D721Med (cell line): ENCODE data around the gene SYNE1.

Experiments
- DNase-seq: peaks from one replicate; pipeline ENCODE4 v3.0.0; 2011; ENCODE audit warnings: low spot score; ENCODE audit not compliant: insufficient read length
- FAIRE-seq: peaks from 2 replicates; lab custom pipeline; 2011; peaks lifted over from hg19 to GRCh38; lab: Jason Lieb, UNC
- CTCF ChIP-seq: IDR thresholded peaks from 2 replicates; pipeline ENCODE4 v1.5.1; 2012; ENCODE audit warnings: mild to moderate bottlenecking, control low read depth; ENCODE audit not compliant: insufficient read depth; ENCODE audit errors: missing control alignments

SYNE1 gene

DNA sequence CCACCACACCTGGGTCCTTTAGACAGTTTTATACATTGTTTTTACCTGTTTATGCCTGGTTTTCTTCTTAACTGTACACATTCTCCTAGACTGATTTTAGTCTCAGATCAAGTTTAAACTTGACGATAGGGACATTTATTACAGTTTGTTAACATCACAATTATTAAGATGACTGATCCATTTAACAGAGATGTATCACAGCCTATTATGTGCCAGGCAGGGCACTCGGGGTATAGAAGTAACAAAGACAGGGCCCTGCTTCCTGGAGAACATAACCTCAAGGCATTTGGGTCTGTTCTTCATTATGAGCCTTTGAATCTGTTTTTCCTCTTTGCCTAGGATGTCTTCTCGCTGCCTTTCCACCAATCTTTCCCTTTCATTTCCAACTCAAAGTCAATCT is 449.2 kb downstream of the SYNE1 start:
- TF ChIP-seq CTCF = no peak
- DNase-seq = no peak
- FAIRE-seq = no peak

DNA sequence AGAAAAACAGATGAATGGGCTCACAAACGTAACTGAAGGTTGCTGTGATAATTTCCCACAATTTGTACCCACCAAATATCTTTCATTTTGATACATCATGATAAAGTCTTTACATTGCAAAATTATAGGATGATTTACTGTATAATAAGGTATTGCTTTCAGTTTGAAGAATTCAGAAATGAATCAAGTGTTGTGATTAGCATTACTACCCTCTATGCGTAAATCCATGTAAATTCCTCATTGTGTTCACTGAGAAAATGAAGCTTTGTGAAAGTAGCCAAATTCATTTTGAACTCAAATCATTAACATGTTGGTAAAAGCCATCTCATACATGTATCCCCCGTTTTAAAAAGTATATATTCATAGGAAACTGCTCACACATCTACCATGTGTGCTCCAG is 450.3 kb downstream of the SYNE1 start:
- DNase-seq = no peak
- peak; percentile 60 for FAIRE-seq
- no peak for TF ChIP-seq CTCF

DNA sequence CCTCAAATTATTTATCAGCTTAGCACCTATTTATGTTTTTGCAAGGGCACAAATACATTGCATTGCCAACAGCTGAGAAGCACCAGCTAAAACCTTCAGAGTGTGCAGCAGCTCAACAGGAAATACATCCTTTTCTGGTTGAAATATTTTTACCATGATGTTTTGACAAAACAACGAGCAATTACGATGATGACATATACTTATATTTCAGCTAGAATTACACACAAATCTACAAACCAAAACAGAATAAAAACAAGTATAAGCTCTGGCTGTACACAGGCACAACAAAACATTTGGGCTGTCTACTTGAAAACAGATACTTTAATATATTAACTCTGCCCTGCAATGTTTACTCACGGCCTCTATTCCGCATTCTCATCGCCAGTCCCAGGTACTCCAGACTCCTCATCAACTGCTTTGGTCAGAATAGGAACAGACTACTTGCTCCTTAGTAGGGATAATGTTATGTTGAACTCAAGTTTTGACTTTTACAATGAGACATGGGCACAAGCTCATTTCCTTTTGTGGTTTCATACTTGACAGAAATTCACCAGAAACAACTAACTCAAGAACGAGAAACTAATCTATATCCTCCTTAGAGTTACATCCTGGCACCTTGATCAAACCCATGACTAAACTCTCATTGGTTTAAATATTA is 452.1 kb downstream of the SYNE1 start:
- no peak for TF ChIP-seq CTCF
- no peak for FAIRE-seq
- no peak for DNase-seq

DNA sequence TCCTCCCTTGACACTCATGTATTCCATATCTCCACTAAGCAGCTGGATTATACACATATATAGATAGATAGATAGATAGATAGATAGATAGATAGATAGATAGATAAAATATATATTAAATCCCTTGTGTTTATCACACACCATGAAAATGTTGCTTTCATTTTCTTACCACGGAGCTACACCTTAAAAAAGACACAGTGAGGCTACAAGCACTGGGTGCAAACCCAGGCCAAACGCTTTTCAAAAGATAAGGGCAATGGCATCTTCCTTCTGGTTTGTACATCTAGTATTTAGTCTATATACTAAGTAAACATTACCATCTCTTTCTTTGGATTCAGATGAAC is 452.6 kb downstream of the SYNE1 start:
- no peak for FAIRE-seq
- no peak for TF ChIP-seq CTCF
- no peak for DNase-seq

DNA sequence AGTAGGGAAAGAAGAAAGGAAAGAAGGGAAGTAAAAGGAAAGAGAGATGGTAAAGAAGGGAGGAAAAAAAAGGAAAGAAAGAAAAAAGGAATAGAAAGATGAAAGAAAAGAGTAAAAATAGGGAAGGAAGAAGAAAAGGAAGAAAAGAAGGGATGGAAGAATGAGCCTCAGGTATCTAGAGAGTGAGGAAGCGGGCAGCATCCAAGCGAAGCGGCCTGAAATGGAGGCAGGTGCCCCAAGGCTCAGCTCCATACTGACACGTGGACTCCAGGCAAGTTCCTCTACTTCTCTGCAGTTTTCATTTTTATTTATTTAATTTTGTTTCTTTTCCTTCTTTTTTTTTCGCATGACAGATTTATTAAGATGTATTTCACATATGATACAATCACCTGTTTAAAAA is 456.6 kb downstream of the SYNE1 start:
- TF ChIP-seq CTCF = no peak
- DNase-seq = no peak
- FAIRE-seq = no peak

DNA sequence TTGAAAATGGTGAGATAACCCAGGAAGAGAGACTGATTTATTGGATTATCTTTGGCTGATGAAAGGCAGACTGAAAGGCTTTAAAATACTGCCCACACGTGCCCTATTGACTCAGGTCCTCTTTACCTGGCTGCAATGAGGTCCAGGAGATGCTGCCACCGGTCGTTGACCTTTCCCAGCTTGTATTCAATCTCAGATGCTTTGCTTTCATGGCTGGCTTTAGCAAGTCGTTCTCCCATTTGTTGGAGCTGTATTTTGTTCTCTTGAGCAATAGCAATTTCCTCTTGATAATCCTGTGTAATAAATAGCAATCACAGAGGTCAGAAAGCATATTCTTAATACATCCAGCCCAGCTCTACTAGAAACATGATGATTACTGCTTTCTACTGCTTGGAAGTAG is 460.9 kb downstream of the SYNE1 start:
- no peak for DNase-seq
- no peak for FAIRE-seq
- TF ChIP-seq CTCF = no peak

GRCh38 chr6:152173957-152174356 is 463.2 kb downstream of the SYNE1 start:
- FAIRE-seq (no peak), DNase-seq (no peak)
- TF ChIP-seq CTCF = no peak
